IPS-20b (cell line): ENCODE results near the gene CBLC.

Source experiments
- H3K27ac ChIP-seq: one replicate; pipeline ENCODE4 v1.5.1; 2013; ENCODE audit warnings: low read length
- H3K27me3 ChIP-seq: 2 replicates; pipeline ENCODE4 v1.6.1; 2013; ENCODE audit warnings: mild to moderate bottlenecking, low read length, inconsistent platforms; ENCODE audit not compliant: insufficient read depth
- H3K36me3 ChIP-seq: 2 replicates; pipeline ENCODE4 v1.6.1; 2013; ENCODE audit warnings: low read depth, mild to moderate bottlenecking, inconsistent platforms, low read length, moderate library complexity; ENCODE audit not compliant: insufficient read depth
- H3K4me1 ChIP-seq: 2 replicates; pipeline ENCODE4 v1.6.1; 2013; ENCODE audit warnings: mild to moderate bottlenecking, control low read depth, inconsistent platforms, low read length, moderate library complexity; ENCODE audit not compliant: insufficient read depth
- H3K4me3 ChIP-seq: 2 replicates; pipeline ENCODE4 v1.5.1; 2013; ENCODE audit warnings: mild to moderate bottlenecking, low read length, inconsistent platforms
- H3K9ac ChIP-seq: 2 replicates; pipeline ENCODE4 v1.6.1; 2013; ENCODE audit warnings: low read depth, mild to moderate bottlenecking, inconsistent platforms, low read length, moderate library complexity
- H3K9me3 ChIP-seq: 2 replicates; pipeline ENCODE4 v1.6.1; 2013; ENCODE audit warnings: mild to moderate bottlenecking, low read depth, low read length, inconsistent platforms; ENCODE audit not compliant: insufficient read depth

Gene CBLC

GRCh38 chr19:44777715-44778347, at the start of gene CBLC:
CBLC (plus strand) TSS chr19:44777890; CDS start chr19:44777932, 42 bp downstream.
- H3K4me3 ChIP-seq: peak within 1 kb of the TSS; percentile 72
- no peak within 1 kb of the TSS for H3K27ac ChIP-seq

GRCh38 chr19:44728178-44728577, 49.5 kb upstream of the CBLC start:
- Histone ChIP-seq H3K9me3 (no peaks in the 10 kb centered on the region), H3K4me3 (no peak overlapping the region), H3K9ac (no peak overlapping the region), H3K4me1 (no peaks in the 10 kb centered on the region), H3K27ac (no peak overlapping the region), H3K36me3 (no peaks in the 10 kb centered on the region), H3K27me3 (peaks cover 8% of the 10 kb centered on the region; the same call in 1 of the 2 replicates)

More at GRCh38 chr19:44777715-44778347, at the start of gene CBLC:
- H3K36me3 ChIP-seq: no peaks in the 10 kb centered on the region
- H3K4me1 ChIP-seq: no peaks in the 10 kb centered on the region
- no peaks in the 10 kb centered on the region for H3K9me3 ChIP-seq
- H3K27me3 ChIP-seq: peaks cover 4% of the 10 kb centered on the region; the same call in 1 of the 2 replicates
- H3K9ac ChIP-seq: peak within 1 kb of the TSS; percentile 56; the same call in 1 of the 2 replicates

GRCh38 chr19:44729516-44730033, 48.1 kb upstream of the CBLC start:
- H3K27me3 ChIP-seq: peaks cover 7% of the 10 kb centered on the region; the same call in 1 of the 2 replicates
- no peaks in the 10 kb centered on the region for H3K4me1 ChIP-seq
- no peaks in the 10 kb centered on the region for H3K36me3 ChIP-seq
- H3K4me3 ChIP-seq: no peak overlapping the region
- no peak overlapping the region for H3K27ac ChIP-seq
- H3K9me3 ChIP-seq: no peaks in the 10 kb centered on the region
- no peak overlapping the region for H3K9ac ChIP-seq

GRCh38 chr19:44731081-44731480, 46.6 kb upstream of the CBLC start:
- H3K4me1 ChIP-seq: no peaks in the 10 kb centered on the region
- no peaks in the 10 kb centered on the region for H3K36me3 ChIP-seq
- no peak overlapping the region for H3K27ac ChIP-seq
- H3K9me3 ChIP-seq: no peaks in the 10 kb centered on the region
- H3K4me3 ChIP-seq: no peak overlapping the region
- H3K9ac ChIP-seq: no peak overlapping the region
- H3K27me3 ChIP-seq: no peaks in the 10 kb centered on the region

- H3K27ac ChIP-seq: no peak overlapping the region
Measured at GRCh38 chr19:44731622-44732021, 46.1 kb upstream of the CBLC start.

GRCh38 chr19:44732235-44733014, 45.3 kb upstream of the CBLC start:
- Histone ChIP-seq H3K4me1 (no peaks in the 10 kb centered on the region), H3K27me3 (no peaks in the 10 kb centered on the region), H3K36me3 (no peaks in the 10 kb centered on the region), H3K4me3 (no peak overlapping the region), H3K9me3 (no peaks in the 10 kb centered on the region), H3K9ac (no peak overlapping the region), H3K27ac (no peak overlapping the region)

More at GRCh38 chr19:44731622-44732021, 46.1 kb upstream of the CBLC start:
- H3K9ac ChIP-seq: no peak overlapping the region
- no peaks in the 10 kb centered on the region for H3K27me3 ChIP-seq
- no peaks in the 10 kb centered on the region for H3K4me1 ChIP-seq
- no peak overlapping the region for H3K4me3 ChIP-seq
- no peaks in the 10 kb centered on the region for H3K36me3 ChIP-seq
- no peaks in the 10 kb centered on the region for H3K9me3 ChIP-seq

GRCh38 chr19:44734357-44734756, 43.3 kb upstream of the CBLC start:
- H3K27ac ChIP-seq: no peak overlapping the region
- no peaks in the 10 kb centered on the region for H3K9me3 ChIP-seq
- no peak overlapping the region for H3K9ac ChIP-seq
- no peaks in the 10 kb centered on the region for H3K4me1 ChIP-seq
- no peaks in the 10 kb centered on the region for H3K27me3 ChIP-seq
- H3K36me3 ChIP-seq: no peaks in the 10 kb centered on the region
- H3K4me3 ChIP-seq: no peak overlapping the region

- H3K27ac ChIP-seq: no peak overlapping the region
- H3K27me3 ChIP-seq: no peaks in the 10 kb centered on the region
- H3K9me3 ChIP-seq: no peaks in the 10 kb centered on the region
- no peak overlapping the region for H3K4me3 ChIP-seq
- no peak overlapping the region for H3K9ac ChIP-seq
- no peaks in the 10 kb centered on the region for H3K36me3 ChIP-seq
- no peaks in the 10 kb centered on the region for H3K4me1 ChIP-seq
Measured at GRCh38 chr19:44735011-44735410, 42.7 kb upstream of the CBLC start.

GRCh38 chr19:44737238-44738071, 40.2 kb upstream of the CBLC start:
- no peak overlapping the region for H3K9ac ChIP-seq
- H3K27me3 ChIP-seq: no peaks in the 10 kb centered on the region
- no peaks in the 10 kb centered on the region for H3K9me3 ChIP-seq
- no peaks in the 10 kb centered on the region for H3K4me1 ChIP-seq
- H3K4me3 ChIP-seq: no peak overlapping the region
- H3K27ac ChIP-seq: no peak overlapping the region
- no peaks in the 10 kb centered on the region for H3K36me3 ChIP-seq

GRCh38 chr19:44738136-44738535, 39.6 kb upstream of the CBLC start:
- Histone ChIP-seq H3K4me3 (no peak overlapping the region), H3K36me3 (no peaks in the 10 kb centered on the region), H3K9me3 (no peaks in the 10 kb centered on the region), H3K9ac (no peak overlapping the region), H3K4me1 (no peaks in the 10 kb centered on the region), H3K27me3 (no peaks in the 10 kb centered on the region), H3K27ac (no peak overlapping the region)
